PC-9 (cell line): ENCODE data around the gene KAT6B.

Source experiments
- EZH2 ChIP-seq: fragments of 200-600 bp; sonication (generic); IDR thresholded peaks from 2 replicates; pipeline ENCODE4 v1.8.0; 2017; ENCODE audit warnings: antibody characterized with exemption, low read depth
- TF ChIP-seq, protein P1 (sequence below): fragments of 200-600 bp; sonication (generic); conservative IDR thresholded peaks from 2 replicates; pipeline ENCODE4 v1.6.1; 2017; ENCODE audit warnings: mixed run types, antibody characterized with exemption, mild to moderate bottlenecking, moderate library complexity

GRCh38 chr10:75033399-75034130, 207.2 kb downstream of the KAT6B start:
- no peak for TF ChIP-seq EZH2
- TF ChIP-seq, protein P1, sequence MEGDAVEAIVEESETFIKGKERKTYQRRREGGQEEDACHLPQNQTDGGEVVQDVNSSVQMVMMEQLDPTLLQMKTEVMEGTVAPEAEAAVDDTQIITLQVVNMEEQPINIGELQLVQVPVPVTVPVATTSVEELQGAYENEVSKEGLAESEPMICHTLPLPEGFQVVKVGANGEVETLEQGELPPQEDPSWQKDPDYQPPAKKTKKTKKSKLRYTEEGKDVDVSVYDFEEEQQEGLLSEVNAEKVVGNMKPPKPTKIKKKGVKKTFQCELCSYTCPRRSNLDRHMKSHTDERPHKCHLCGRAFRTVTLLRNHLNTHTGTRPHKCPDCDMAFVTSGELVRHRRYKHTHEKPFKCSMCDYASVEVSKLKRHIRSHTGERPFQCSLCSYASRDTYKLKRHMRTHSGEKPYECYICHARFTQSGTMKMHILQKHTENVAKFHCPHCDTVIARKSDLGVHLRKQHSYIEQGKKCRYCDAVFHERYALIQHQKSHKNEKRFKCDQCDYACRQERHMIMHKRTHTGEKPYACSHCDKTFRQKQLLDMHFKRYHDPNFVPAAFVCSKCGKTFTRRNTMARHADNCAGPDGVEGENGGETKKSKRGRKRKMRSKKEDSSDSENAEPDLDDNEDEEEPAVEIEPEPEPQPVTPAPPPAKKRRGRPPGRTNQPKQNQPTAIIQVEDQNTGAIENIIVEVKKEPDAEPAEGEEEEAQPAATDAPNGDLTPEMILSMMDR: no peak
